HG03095 (cell line): ENCODE results near the gene TEKT3.

Experiments used
- ATAC-seq: cut with Tn5 transposase; IDR thresholded peaks from one replicate; pipeline ENCODE4 v1.9.1; 2021; ENCODE audit warnings: moderate library complexity; ENCODE audit not compliant: unreplicated experiment

TEKT3 gene

DNA sequence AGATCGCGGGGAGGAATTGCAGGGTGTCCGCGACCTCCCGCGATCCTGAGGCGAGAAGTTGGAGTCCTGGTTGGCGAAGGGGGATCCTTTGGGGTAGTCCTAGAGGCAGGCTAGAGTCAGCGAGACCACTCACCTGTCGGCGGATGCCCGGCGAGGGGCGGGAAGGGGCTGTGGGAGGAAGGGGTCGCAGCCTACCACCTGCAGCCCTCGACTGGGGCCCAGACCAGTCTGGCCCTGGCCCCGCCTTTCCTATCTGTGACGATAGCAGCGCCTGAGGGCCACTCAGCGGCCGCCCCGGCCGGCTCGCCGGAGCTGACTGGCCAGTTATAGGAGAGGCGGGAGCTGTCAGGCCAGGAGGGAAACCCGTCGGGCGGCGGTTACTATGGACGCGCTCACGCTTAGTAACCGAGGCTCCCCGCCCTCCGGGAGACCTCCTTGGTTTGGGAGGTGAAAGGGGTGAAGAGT, at the start of gene TEKT3:
TSS of gene TEKT3 (minus strand) at position 213 of the 465 bp plus-strand sequence. CDS start 10,012 bp downstream, outside the sequence.
- ATAC-seq: no peak

- ATAC-seq: no peak
These were observed 47.1 kb upstream of the TEKT3 start for GRCh38 chr17:15388356-15389041.

DNA sequence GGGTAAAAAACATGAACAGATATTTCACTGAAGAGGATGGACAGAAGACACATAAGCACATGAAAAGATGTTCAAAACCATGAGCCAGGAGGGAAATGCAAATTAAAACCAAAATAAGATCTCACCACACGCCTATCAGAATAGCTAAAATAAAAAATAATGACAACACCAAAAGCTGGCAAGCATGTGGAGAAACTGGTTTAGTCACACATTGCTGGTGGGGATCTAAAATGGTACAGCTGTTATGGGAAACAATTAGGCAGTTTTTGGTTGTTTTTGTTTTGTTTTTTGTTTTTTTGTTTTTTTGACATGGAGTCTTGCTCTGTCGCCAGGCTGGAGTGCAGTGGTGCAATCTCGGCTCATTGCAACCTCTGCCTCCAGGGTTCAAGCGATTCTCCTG, 44.7 kb upstream of the TEKT3 start:
- ATAC-seq: no peak

- ATAC-seq: no peak
These were observed 43.9 kb upstream of the TEKT3 start for GRCh38 chr17:15385305-15385704.

GRCh38 chr17:15384142-15384787, 42.9 kb upstream of the TEKT3 start:
- ATAC-seq: no peak

GRCh38 chr17:15382914-15383313, 41.5 kb upstream of the TEKT3 start:
- ATAC-seq: no peak

GRCh38 chr17:15381707-15382106, 40.3 kb upstream of the TEKT3 start:
- ATAC-seq: no peak

DNA sequence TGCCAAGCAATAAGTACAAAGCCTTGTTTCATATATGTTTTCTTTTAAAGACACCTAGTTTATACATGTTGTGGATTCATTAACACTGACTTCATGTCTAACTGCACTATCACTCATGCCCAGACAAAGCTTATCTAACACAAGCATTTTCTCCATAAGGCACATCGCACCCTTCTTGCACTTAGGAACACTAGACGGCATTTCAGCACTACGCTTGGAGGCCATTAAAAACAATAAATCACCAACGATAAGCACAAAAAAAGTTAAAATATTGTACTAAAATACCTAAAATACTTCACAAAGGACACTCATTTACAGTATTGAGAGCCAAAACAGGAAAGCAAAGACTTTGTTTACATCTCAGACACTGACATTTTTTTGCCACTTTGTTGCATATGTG, 39.0 kb upstream of the TEKT3 start:
- no peak for ATAC-seq

DNA sequence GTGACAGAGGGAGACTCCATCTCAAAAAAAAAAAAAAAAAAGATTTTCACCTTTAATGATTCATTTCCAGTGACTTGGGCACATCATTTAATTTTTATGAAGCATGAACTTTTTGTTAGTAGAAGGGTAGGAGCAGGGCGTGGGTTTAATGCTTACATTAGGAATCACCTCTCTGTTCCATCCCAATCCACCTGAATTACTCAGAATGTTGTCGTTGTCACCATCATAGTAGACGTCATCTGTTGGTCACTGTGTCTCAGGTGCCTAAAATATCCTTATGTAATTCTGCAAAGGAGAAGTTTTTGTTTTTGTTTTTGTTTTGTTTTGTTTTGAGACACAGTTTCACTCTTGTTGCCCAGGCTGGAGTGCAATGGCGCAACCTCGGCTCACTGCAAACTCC, 38.3 kb upstream of the TEKT3 start:
- ATAC-seq: no peak

DNA sequence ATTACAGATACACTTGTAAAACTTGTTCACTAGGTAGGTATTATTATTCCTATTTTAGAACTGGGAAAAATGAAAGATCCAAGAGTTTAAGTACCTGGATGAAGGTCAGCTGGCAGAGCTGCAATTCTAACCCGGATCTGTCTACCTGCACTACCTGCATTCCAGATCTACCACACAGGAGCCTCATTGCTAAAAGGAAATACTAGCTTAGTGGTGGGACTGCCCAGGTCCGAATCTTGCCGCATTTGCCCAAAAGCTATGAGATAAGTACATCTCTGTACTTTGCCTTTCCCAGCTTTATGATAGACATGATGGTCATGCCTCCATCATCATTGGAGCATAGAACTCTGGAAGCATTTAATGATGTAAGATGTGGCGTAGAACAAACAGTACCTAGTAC, 36.8 kb upstream of the TEKT3 start:
- ATAC-seq: no peak

- no peak for ATAC-seq
These were observed 36.2 kb upstream of the TEKT3 start for GRCh38 chr17:15377616-15378015.

DNA sequence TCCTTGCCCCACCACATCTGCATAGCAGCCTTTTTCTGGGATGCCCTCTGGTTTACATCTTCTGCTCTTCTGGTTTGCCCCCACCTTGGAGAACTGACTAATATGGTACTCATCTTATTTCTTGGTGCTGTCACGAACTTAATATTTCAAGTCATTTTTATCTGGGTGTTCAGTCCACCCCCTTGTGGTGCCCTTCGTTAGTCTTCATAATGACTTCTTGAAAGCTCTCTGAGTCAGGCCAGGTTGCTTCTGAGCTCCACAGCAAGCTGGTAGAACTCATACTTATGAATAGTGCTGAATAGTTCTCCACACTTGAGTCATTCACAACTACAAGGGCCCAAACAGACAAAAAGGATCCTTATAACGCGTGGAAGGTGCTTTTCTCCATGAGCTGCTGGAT, 35.8 kb upstream of the TEKT3 start:
- ATAC-seq: no peak

DNA sequence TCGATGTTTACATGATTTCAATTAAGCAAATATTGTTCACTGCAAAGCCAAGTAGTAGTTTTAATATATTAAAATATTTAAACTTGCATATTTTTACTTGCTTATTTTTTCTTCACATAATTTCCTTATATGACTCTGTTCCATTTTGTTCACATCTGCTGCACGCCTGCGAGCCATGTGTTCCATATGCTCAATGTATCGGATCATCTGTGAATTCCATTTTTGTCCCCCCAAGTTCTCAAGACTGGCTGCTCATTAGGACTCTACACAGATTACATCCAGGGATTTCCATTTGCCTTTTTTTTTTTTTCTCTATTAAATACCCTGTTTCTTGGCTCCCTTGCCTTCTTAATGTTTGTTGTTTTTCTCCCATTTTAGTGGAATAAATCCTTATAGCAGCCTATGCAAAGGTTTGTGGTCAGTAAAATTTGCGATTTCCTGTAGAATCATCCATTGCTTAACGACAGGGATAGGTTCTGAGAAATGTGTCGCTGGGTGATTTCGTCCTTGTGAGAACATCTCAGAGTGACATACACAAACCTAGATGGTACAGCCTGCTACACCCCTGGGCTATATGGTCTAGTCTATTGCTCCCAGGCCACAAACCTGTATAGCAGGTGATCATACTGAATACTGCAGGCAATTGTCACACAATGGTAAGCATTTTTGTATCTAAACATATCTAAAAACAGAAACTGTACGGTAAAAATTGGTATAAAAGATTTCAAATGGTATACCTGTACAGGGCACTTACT, 30.2 kb upstream of the TEKT3 start:
- ATAC-seq: no peak

- no peak for ATAC-seq
These were observed 27.2 kb upstream of the TEKT3 start for GRCh38 chr17:15368600-15368999.

- ATAC-seq: no peak
These were observed 24.6 kb upstream of the TEKT3 start for GRCh38 chr17:15366026-15366425.

- ATAC-seq: no peak
These were observed 23.2 kb upstream of the TEKT3 start for GRCh38 chr17:15364615-15365014.

DNA sequence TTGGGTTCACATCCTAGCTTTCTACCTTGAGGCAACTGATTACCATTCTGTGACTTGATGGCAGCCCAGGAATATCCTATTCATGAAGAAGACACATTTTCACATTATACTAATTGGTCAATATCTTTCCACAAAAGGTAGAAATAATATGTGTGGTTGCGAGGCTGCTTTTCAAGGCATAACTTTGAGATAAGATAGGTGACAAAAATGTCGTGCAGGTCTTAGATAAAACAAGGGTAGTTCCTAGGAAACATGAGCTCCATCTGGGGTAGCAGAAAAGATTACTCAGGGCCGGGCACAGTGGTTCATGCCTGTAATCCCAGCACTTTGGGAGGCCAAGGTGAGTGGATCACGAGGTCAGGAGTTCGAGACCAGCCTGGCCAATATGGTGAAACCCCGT, 22.3 kb upstream of the TEKT3 start:
- ATAC-seq: no peak

DNA sequence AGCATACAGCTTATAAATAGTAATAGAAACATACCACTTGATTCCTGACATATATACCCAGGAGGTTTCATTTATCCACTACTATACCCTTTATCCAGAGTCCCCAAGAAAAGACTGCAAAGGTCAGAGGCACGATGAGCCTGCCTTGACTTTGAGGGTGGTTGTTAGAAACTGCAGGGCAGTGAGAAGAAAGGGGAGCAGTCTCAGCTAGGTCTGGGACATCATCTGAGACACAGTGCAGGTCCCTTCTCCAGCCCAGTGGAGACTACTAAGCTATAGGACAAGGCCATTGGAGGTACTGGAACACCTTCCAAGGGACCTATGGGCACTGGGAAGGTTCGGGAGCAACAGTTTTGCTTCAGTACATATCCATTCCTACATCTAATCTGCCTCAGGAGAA, 20.2 kb upstream of the TEKT3 start:
- no peak for ATAC-seq

- no peak for ATAC-seq
These were observed 19.8 kb upstream of the TEKT3 start for GRCh38 chr17:15361151-15361550.

GRCh38 chr17:15354256-15354655, 12.9 kb upstream of the TEKT3 start:
- ATAC-seq: no peak

- ATAC-seq: no peak
These were observed 10.5 kb upstream of the TEKT3 start for GRCh38 chr17:15351925-15352324.

DNA sequence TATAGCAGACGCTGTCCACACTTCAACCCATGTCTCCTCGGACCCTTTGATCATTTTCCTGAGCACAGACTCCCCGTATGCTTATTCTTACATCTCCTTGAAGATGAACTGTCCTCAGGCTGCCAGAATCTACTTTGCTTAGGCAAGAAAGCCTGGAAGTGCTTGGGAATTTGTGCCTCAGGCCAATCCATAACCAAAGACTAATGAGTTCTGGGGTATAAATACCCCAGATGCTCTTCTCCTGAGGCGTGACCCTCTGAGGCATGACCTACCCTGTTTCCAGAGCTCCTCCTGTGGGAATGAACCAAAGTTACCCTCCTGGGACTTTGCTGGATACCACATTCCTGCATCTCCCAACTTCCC, 10.1 kb upstream of the TEKT3 start:
- no peak for ATAC-seq
